T-helper 2 cell treated with Interferon-gamma antibody and Interleukin-4, amounts not matched to agents 5 μg/mL and 100 μg/mL, for 36 hours (primary cell): Measurements from ENCODE around the gene DOCK10.
A peak's percentile ranks its signal among the peaks of the same experiment; 100 is the strongest.

ENCODE experiments used
- DNase-seq: peaks from one replicate; pipeline ENCODE4 v3.0.0; 2021; ENCODE audit warnings: low spot score
- H3K27ac Mint-ChIP-seq: one replicate; pipeline ENCODE4 v1.8.0; 2021; ENCODE audit warnings: mild to moderate bottlenecking, mixed read lengths
- H3K27me3 Mint-ChIP-seq: one replicate; pipeline ENCODE4 v1.8.0; 2021; ENCODE audit warnings: low read depth, mixed read lengths
- H3K36me3 Mint-ChIP-seq: one replicate; pipeline ENCODE4 v1.8.0; 2021; ENCODE audit warnings: low read depth, mixed read lengths
- H3K4me1 Mint-ChIP-seq: one replicate; pipeline ENCODE4 v1.8.0; 2021; ENCODE audit warnings: low read depth, mixed read lengths
- H3K4me3 Mint-ChIP-seq: one replicate; pipeline ENCODE4 v1.8.0; 2022; ENCODE audit warnings: mild to moderate bottlenecking, moderate library complexity, mixed read lengths
- H3K9me3 Mint-ChIP-seq: one replicate; pipeline ENCODE4 v1.8.0; 2021; ENCODE audit warnings: mixed read lengths

The DOCK10 gene

GRCh38 chr2:225033440-225034318 is 8.6 kb downstream of the DOCK10 start:
- no peak overlapping the region for H3K27ac Mint-ChIP-seq

GRCh38 chr2:225032246-225032645 is 10.0 kb downstream of the DOCK10 start:
- Mint-ChIP-seq H3K9me3 (no peaks in the 10 kb centered on the region), H3K27ac (no peak overlapping the region), H3K4me1 (peaks cover 58% of the 10 kb centered on the region), H3K36me3 (peaks cover 58% of the 10 kb centered on the region), H3K4me3 (no peak overlapping the region), H3K27me3 (no peaks in the 10 kb centered on the region)
- DNase-seq, result no peak

More at GRCh38 chr2:225033440-225034318, 8.6 kb downstream of the DOCK10 start:
- DNase-seq, result no peak
- H3K9me3 Mint-ChIP-seq, result no peaks in the 10 kb centered on the region
- H3K36me3 Mint-ChIP-seq, result peaks cover 58% of the 10 kb centered on the region
- peaks cover 59% of the 10 kb centered on the region for H3K4me1 Mint-ChIP-seq
- H3K27me3 Mint-ChIP-seq, result no peaks in the 10 kb centered on the region
- H3K4me3 Mint-ChIP-seq, result no peak overlapping the region

- H3K27ac Mint-ChIP-seq, result no peak overlapping the region
- peaks cover 57% of the 10 kb centered on the region for H3K36me3 Mint-ChIP-seq
- no peak for DNase-seq
- H3K9me3 Mint-ChIP-seq, result no peaks in the 10 kb centered on the region
- H3K4me3 Mint-ChIP-seq, result no peak overlapping the region
- H3K4me1 Mint-ChIP-seq, result peaks cover 58% of the 10 kb centered on the region
- H3K27me3 Mint-ChIP-seq, result no peaks in the 10 kb centered on the region
These were observed 10.7 kb downstream of the DOCK10 start for GRCh38 chr2:225031599-225031998.

- H3K4me1 Mint-ChIP-seq, result peaks cover 61% of the 10 kb centered on the region
- no peaks in the 10 kb centered on the region for H3K9me3 Mint-ChIP-seq
- peaks cover 59% of the 10 kb centered on the region for H3K36me3 Mint-ChIP-seq
- no peak overlapping the region for H3K4me3 Mint-ChIP-seq
- no peaks in the 10 kb centered on the region for H3K27me3 Mint-ChIP-seq
- H3K27ac Mint-ChIP-seq, result peak overlapping the region; percentile 12
- DNase-seq, result no peak
These were observed 11.4 kb downstream of the DOCK10 start for GRCh38 chr2:225030893-225031292.

- Mint-ChIP-seq H3K4me3 (peak overlapping the region; percentile 62), H3K9me3 (no peaks in the 10 kb centered on the region), H3K4me1 (peaks cover 58% of the 10 kb centered on the region), H3K36me3 (peaks cover 56% of the 10 kb centered on the region), H3K27me3 (no peaks in the 10 kb centered on the region), H3K27ac (peak overlapping the region; percentile 80)
- DNase-seq, result peak; percentile 60
These were observed 12.1 kb downstream of the DOCK10 start for GRCh38 chr2:225030203-225030602.

- Mint-ChIP-seq H3K36me3 (peaks cover 44% of the 10 kb centered on the region), H3K27me3 (no peaks in the 10 kb centered on the region), H3K27ac (no peak overlapping the region), H3K9me3 (no peaks in the 10 kb centered on the region), H3K4me1 (peaks cover 49% of the 10 kb centered on the region), H3K4me3 (no peak overlapping the region)
- no peak for DNase-seq
These were observed 13.7 kb downstream of the DOCK10 start for GRCh38 chr2:225028572-225028971.

- peak overlapping the region; percentile 1 for H3K4me3 Mint-ChIP-seq
- H3K4me1 Mint-ChIP-seq, result peaks cover 55% of the 10 kb centered on the region
- peaks cover 46% of the 10 kb centered on the region for H3K36me3 Mint-ChIP-seq
- no peaks in the 10 kb centered on the region for H3K27me3 Mint-ChIP-seq
- H3K9me3 Mint-ChIP-seq, result no peaks in the 10 kb centered on the region
- DNase-seq, result no peak
- peak overlapping the region; percentile 20 for H3K27ac Mint-ChIP-seq
These were observed 15.1 kb downstream of the DOCK10 start for GRCh38 chr2:225027061-225027762.

- Mint-ChIP-seq H3K27ac (peak overlapping the region; percentile 27), H3K4me1 (peaks cover 48% of the 10 kb centered on the region), H3K36me3 (peaks cover 42% of the 10 kb centered on the region), H3K4me3 (peak overlapping the region; percentile 47), H3K9me3 (no peaks in the 10 kb centered on the region), H3K27me3 (no peaks in the 10 kb centered on the region)
- DNase-seq, result no peak
These were observed 16.2 kb downstream of the DOCK10 start for GRCh38 chr2:225025917-225026571.

- Mint-ChIP-seq H3K27ac (no peak overlapping the region), H3K4me1 (peaks cover 56% of the 10 kb centered on the region), H3K4me3 (no peak overlapping the region), H3K36me3 (peaks cover 32% of the 10 kb centered on the region), H3K27me3 (no peaks in the 10 kb centered on the region), H3K9me3 (no peaks in the 10 kb centered on the region)
- no peak for DNase-seq
These were observed 20.1 kb downstream of the DOCK10 start for GRCh38 chr2:225022188-225022587.

GRCh38 chr2:225020168-225020849 is 22.0 kb downstream of the DOCK10 start:
- Mint-ChIP-seq H3K36me3 (peaks cover 21% of the 10 kb centered on the region), H3K9me3 (no peaks in the 10 kb centered on the region), H3K27me3 (no peaks in the 10 kb centered on the region), H3K4me3 (no peak overlapping the region), H3K4me1 (peaks cover 46% of the 10 kb centered on the region), H3K27ac (no peak overlapping the region)
- DNase-seq, result no peak

GRCh38 chr2:225019105-225019504 is 23.2 kb downstream of the DOCK10 start:
- Mint-ChIP-seq H3K4me3 (no peak overlapping the region), H3K36me3 (peaks cover 18% of the 10 kb centered on the region), H3K4me1 (peaks cover 44% of the 10 kb centered on the region), H3K27me3 (no peaks in the 10 kb centered on the region), H3K27ac (no peak overlapping the region), H3K9me3 (no peaks in the 10 kb centered on the region)
- DNase-seq, result no peak

- no peak for DNase-seq
- H3K27ac Mint-ChIP-seq, result no peak overlapping the region
- H3K27me3 Mint-ChIP-seq, result no peaks in the 10 kb centered on the region
- H3K4me3 Mint-ChIP-seq, result no peak overlapping the region
- H3K36me3 Mint-ChIP-seq, result peaks cover 13% of the 10 kb centered on the region
- H3K9me3 Mint-ChIP-seq, result no peaks in the 10 kb centered on the region
- peaks cover 47% of the 10 kb centered on the region for H3K4me1 Mint-ChIP-seq
These were observed 24.6 kb downstream of the DOCK10 start for GRCh38 chr2:225017713-225018112.

GRCh38 chr2:225017098-225017685 is 25.1 kb downstream of the DOCK10 start:
- H3K36me3 Mint-ChIP-seq, result peaks cover 10% of the 10 kb centered on the region
- DNase-seq, result no peak
- H3K9me3 Mint-ChIP-seq, result no peaks in the 10 kb centered on the region
- H3K4me1 Mint-ChIP-seq, result peaks cover 46% of the 10 kb centered on the region
- no peaks in the 10 kb centered on the region for H3K27me3 Mint-ChIP-seq
- no peak overlapping the region for H3K4me3 Mint-ChIP-seq
- peak overlapping the region; percentile 7 for H3K27ac Mint-ChIP-seq
